Mesenchymal stem cell (in vitro differentiated cells and primary cell): Measurements from ENCODE around the gene NTRK2.

Experiments
- DNase-seq: peaks from one replicate; pipeline ENCODE4 v3.0.0-alpha.2; 2013
- H2AFZ ChIP-seq: one replicate; pipeline ENCODE4 v1.6.1; 2013; ENCODE audit warnings: low read depth, mild to moderate bottlenecking, control low read depth, inconsistent platforms, low read length, moderate library complexity
- H2AK5ac ChIP-seq: 2 replicates; pipeline ENCODE4 v1.6.1; 2013; ENCODE audit warnings: low read length, moderate library complexity, mild to moderate bottlenecking, inconsistent platforms; ENCODE audit not compliant: severe bottlenecking
- H2BK120ac ChIP-seq: one replicate; pipeline ENCODE4 v1.6.1; 2013; ENCODE audit warnings: low read depth, mild to moderate bottlenecking, inconsistent platforms, low read length, moderate library complexity
- H2BK12ac ChIP-seq, 2 experiments: one replicate each; pipeline ENCODE4 v1.6.1; 2013; ENCODE audit warnings: inconsistent platforms in 2 of 2, low read length in 2 of 2, mild to moderate bottlenecking in 2 of 2, moderate library complexity in 2 of 2, control low read depth in 1 of 2
- H2BK15ac ChIP-seq: one replicate; pipeline ENCODE4 v1.6.1; 2013; ENCODE audit warnings: mild to moderate bottlenecking, low read depth, inconsistent platforms; ENCODE audit not compliant: poor library complexity, severe bottlenecking
- H2BK5ac ChIP-seq: 2 replicates; pipeline ENCODE4 v1.6.1; 2013; ENCODE audit warnings: low read depth, mild to moderate bottlenecking, low read length, control low read depth, inconsistent platforms; ENCODE audit not compliant: poor library complexity, severe bottlenecking
- H3K14ac ChIP-seq, 2 experiments: one replicate each; pipeline ENCODE4 v1.6.1; 2013; ENCODE audit warnings: inconsistent platforms in 2 of 2, low read length in 2 of 2, control low read depth in 1 of 2, mild to moderate bottlenecking in 1 of 2, moderate library complexity in 1 of 2
- H3K18ac ChIP-seq, 2 experiments: one replicate each; pipeline ENCODE4 v1.6.1; 2013; ENCODE audit warnings: inconsistent platforms in 2 of 2, low read length in 2 of 2, control low read depth in 1 of 2, low read depth in 1 of 2, mild to moderate bottlenecking in 1 of 2
- H3K23ac ChIP-seq, 2 experiments: one replicate each; pipeline ENCODE4 v1.6.1; 2013; ENCODE audit warnings: inconsistent platforms in 2 of 2, low read length in 2 of 2, mild to moderate bottlenecking in 2 of 2, moderate library complexity in 2 of 2, control low read depth in 1 of 2
- H3K27ac ChIP-seq: 2 replicates; pipeline ENCODE4 v1.5.1; 2013; ENCODE audit warnings: mild to moderate bottlenecking, moderate library complexity, low read length, control low read depth, inconsistent platforms; ENCODE audit not compliant: poor library complexity, severe bottlenecking
- H3K27me3 ChIP-seq, 2 experiments: 2 replicates each; pipeline versions ENCODE4 v1.6.1 to v1.7.0; 2013; ENCODE audit warnings: low read length in 2 of 2, mild to moderate bottlenecking in 2 of 2, moderate library complexity in 2 of 2, control low read depth in 1 of 2, inconsistent platforms in 1 of 2; ENCODE audit not compliant: control insufficient read depth in 1 of 2, insufficient read depth in 1 of 2
- H3K36me3 ChIP-seq, 2 experiments: 2 replicates each; pipeline versions ENCODE4 v1.6.1 to v1.7.0; 2013; ENCODE audit warnings: low read length in 2 of 2, control low read depth in 1 of 2, inconsistent platforms in 1 of 2, low read depth in 1 of 2, mild to moderate bottlenecking in 1 of 2; ENCODE audit not compliant: insufficient read depth in 2 of 2, control insufficient read depth in 1 of 2
- H3K4ac ChIP-seq, 2 experiments: one replicate each; pipeline ENCODE4 v1.6.1; 2013; ENCODE audit warnings: inconsistent platforms in 2 of 2, low read length in 2 of 2, mild to moderate bottlenecking in 2 of 2, moderate library complexity in 2 of 2, control low read depth in 1 of 2, low read depth in 1 of 2
- H3K4me1 ChIP-seq: 2 replicates; pipeline ENCODE4 v1.6.1; 2013; ENCODE audit warnings: low read depth, low read length, control low read depth; ENCODE audit not compliant: control insufficient read depth, insufficient read depth
- H3K4me2 ChIP-seq: 2 replicates; pipeline ENCODE4 v1.6.1; 2013; ENCODE audit warnings: low read length, mild to moderate bottlenecking, inconsistent platforms; ENCODE audit not compliant: poor library complexity, severe bottlenecking
- H3K4me3 ChIP-seq, 2 experiments: 2 replicates each; pipeline versions ENCODE4 v1.5.1 to v1.7.0; 2013; ENCODE audit warnings: low read length in 2 of 2, mild to moderate bottlenecking in 2 of 2, control low read depth in 1 of 2, low read depth in 1 of 2; ENCODE audit not compliant: insufficient read depth in 1 of 2
- H3K79me1 ChIP-seq: replicated peaks from 2 replicates; pipeline ENCODE4 v1.6.1; 2013; ENCODE audit warnings: mild to moderate bottlenecking, control low read depth, low read length, inconsistent platforms; ENCODE audit not compliant: poor library complexity, severe bottlenecking
- H3K9ac ChIP-seq: 2 replicates; pipeline ENCODE4 v1.7.0; 2013; ENCODE audit warnings: mild to moderate bottlenecking, low read length, moderate library complexity
- H3K9me3 ChIP-seq: 2 replicates; pipeline ENCODE4 v1.7.0; 2013; ENCODE audit warnings: mild to moderate bottlenecking, low read length; ENCODE audit not compliant: control insufficient read depth
- H4K8ac ChIP-seq: one replicate; pipeline ENCODE4 v1.6.1; 2013; ENCODE audit warnings: inconsistent platforms, mild to moderate bottlenecking, low read length, moderate library complexity
- H4K91ac ChIP-seq: one replicate; pipeline ENCODE4 v1.6.1; 2013; ENCODE audit warnings: mild to moderate bottlenecking, low read length, inconsistent platforms
- WGBS: methylation state at CpG from one replicate; pipeline ENCODE4 v1.1.7; 2013; ENCODE audit warnings: mixed read lengths; 5-methylcytosine and 5-hydroxymethylcytosine counted together

NTRK2 gene

DNA sequence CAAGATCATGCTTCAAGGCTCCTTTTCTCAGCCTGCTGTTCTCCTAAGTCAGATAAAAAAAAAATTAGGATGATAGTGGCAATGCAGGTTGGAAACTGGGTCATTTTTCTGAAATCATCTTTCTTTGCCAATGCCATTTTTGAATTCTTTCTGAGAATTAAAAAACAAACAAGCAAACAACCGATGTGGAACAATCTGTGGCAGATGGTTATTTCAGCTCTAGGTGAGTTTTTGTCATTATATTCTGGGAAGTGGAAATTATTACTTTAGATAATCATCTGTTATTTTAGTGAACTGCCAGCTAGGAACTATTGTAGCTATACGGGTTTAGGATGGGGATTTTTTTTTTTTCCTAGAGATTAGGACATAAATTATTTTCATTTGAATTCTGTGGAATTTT lies 129.7 kb downstream of the NTRK2 start:
- Histone ChIP-seq H4K8ac (no peak overlapping the region), H2AFZ (no peak overlapping the region), H2BK5ac (no peak overlapping the region), H3K27me3 (peaks cover 0 to 5% of the 10 kb centered on the region in 2 experiments), H3K36me3 (no peaks in the 10 kb centered on the region), H3K18ac (no peak overlapping the region), H2BK120ac (no peak overlapping the region), H3K14ac (no peak overlapping the region), H3K4me3 (no peak overlapping the region), H3K79me1 (no peaks in the 10 kb centered on the region), H2BK15ac (no peak overlapping the region), H2AK5ac (no peak overlapping the region), H3K9ac (no peak overlapping the region), H3K4ac (no peak overlapping the region), H2BK12ac (no peak overlapping the region), H3K9me3 (no peaks in the 10 kb centered on the region), H4K91ac (no peak overlapping the region), H3K23ac (no peak overlapping the region), H3K4me2 (no peak overlapping the region), H3K27ac (no peak overlapping the region), H3K4me1 (no peaks in the 10 kb centered on the region)
- WGBS = 92% methylated on average over 2 of the region's 2 CpGs
- no peak for DNase-seq

DNA sequence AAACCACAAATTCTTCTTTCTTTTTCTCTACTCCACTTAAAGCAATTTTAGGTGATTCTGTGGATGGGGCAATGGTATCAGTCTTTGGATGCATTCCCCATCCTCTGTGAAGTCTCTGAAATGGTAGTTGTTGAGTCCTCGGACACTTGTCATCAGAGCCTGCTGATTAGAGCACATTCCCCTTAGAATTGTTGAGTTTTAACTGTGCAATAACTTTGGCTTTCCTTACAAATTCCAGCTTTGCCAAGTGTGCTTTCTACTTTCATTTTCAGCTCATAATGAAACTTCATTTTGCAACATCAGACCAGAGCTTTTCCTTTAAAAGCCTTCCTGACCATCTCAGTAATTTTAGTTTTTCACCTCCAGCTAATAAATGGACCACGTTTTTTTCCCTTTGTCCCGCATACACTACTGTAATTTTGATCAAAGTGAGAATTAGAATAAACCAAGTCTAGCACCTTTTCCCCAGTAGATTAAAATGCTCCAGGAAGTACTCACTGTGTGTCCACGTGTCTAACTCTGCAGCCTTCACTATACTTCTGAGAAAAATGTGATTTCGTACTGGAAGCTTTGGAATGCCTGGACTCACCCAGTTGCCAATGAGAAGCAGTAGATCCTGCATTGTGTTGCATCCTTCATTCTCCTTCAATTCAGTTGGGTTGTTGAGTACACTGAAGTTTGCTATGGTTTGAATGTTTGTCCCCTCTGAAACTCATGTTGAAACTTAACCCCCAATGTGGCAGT lies 135.6 kb downstream of the NTRK2 start:
- H3K9ac ChIP-seq = peak overlapping the region; percentile 69
- no peak overlapping the region for H3K4ac ChIP-seq
- H3K23ac ChIP-seq = no peak overlapping the region
- H3K18ac ChIP-seq = no peak overlapping the region
- H2BK120ac ChIP-seq = no peak overlapping the region
- no peaks in the 10 kb centered on the region for H3K79me1 ChIP-seq
- H3K4me2 ChIP-seq = no peak overlapping the region
- no peak overlapping the region for H4K91ac ChIP-seq
- H3K36me3 ChIP-seq = no peaks in the 10 kb centered on the region
- no peak overlapping the region for H3K14ac ChIP-seq
- no peak for DNase-seq
- peak overlapping the region in 1 of 2 experiments; percentile 48 for H3K4me3 ChIP-seq
- H3K27ac ChIP-seq = no peak overlapping the region
- no peak overlapping the region for H2AK5ac ChIP-seq
- H2BK15ac ChIP-seq = no peak overlapping the region
- no peaks in the 10 kb centered on the region for H3K27me3 ChIP-seq
- H2AFZ ChIP-seq = no peak overlapping the region
- no peak overlapping the region for H2BK5ac ChIP-seq
- no peaks in the 10 kb centered on the region for H3K9me3 ChIP-seq
- 83% methylated on average over 5 of the region's 5 CpGs for WGBS
- no peaks in the 10 kb centered on the region for H3K4me1 ChIP-seq
- no peak overlapping the region for H4K8ac ChIP-seq
- no peak overlapping the region for H2BK12ac ChIP-seq

DNA sequence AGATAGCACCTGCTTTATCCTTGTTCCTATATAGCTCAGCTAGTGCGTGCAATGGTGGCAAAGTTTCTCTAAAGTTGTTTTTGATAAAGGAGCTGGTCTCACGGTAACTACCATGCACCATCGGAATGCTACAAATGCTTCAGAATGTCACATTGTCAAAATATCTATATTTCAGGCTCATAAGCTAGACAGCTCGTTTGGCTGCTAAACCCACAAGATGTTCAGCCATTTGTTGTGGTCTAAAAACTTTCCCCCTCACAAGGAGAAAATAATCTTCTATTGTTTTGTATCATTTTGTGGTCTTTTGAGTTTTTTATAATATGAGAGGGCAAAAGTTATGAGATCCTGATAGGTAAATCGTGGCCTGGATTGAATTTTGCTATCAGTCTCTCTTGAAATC lies 137.9 kb downstream of the NTRK2 start:
- Histone ChIP-seq H2BK5ac (no peak overlapping the region), H2AK5ac (no peak overlapping the region), H2BK15ac (no peak overlapping the region), H3K27ac (no peak overlapping the region), H3K4ac (no peak overlapping the region), H3K27me3 (no peaks in the 10 kb centered on the region), H3K4me1 (no peaks in the 10 kb centered on the region), H4K8ac (no peak overlapping the region), H3K36me3 (no peaks in the 10 kb centered on the region), H3K79me1 (no peaks in the 10 kb centered on the region), H2AFZ (no peak overlapping the region), H3K18ac (no peak overlapping the region), H3K4me2 (no peak overlapping the region), H3K9ac (no peak overlapping the region), H3K9me3 (no peaks in the 10 kb centered on the region), H2BK120ac (no peak overlapping the region), H3K14ac (no peak overlapping the region), H3K4me3 (no peak overlapping the region), H2BK12ac (no peak overlapping the region), H4K91ac (no peak overlapping the region), H3K23ac (no peak overlapping the region)
- DNase-seq = no peak
- 94% methylated on average over 3 of the region's 5 CpGs for WGBS

DNA sequence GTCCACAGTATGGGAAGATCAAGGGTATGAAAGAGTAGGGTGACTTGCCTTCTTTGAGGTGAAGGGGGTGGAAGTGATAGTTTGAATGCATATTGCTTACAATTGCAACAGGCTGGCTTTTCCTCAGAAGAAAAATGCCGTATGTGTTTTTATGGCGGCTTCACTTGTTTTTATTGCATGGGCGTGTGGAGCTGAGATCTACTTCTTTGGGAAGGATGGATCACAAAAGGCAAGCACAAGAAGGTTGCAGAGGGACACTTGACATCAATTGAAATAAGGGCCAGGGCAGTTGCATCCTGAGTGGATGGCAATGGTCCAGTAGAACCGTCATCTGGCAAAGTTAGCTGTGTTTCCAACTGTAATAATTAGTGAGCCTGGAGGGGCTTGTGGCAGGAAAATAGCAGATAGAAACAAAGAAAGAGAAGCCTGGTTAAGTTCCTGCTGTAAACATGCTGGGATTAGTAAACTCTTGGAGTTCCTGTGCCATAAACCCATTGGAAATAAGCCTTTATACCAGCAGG lies 138.4 kb downstream of the NTRK2 start:
- Histone ChIP-seq H3K4me3 (no peak overlapping the region), H3K9me3 (no peaks in the 10 kb centered on the region), H4K91ac (no peak overlapping the region), H2BK15ac (no peak overlapping the region), H2AFZ (no peak overlapping the region), H2AK5ac (no peak overlapping the region), H2BK120ac (no peak overlapping the region), H3K27me3 (no peaks in the 10 kb centered on the region), H3K14ac (no peak overlapping the region), H3K4ac (no peak overlapping the region), H3K79me1 (no peaks in the 10 kb centered on the region), H3K4me1 (no peaks in the 10 kb centered on the region), H3K23ac (no peak overlapping the region), H3K27ac (no peak overlapping the region), H2BK5ac (no peak overlapping the region), H3K18ac (no peak overlapping the region), H2BK12ac (no peak overlapping the region), H4K8ac (no peak overlapping the region), H3K36me3 (no peaks in the 10 kb centered on the region), H3K9ac (no peak overlapping the region), H3K4me2 (no peak overlapping the region)
- no peak for DNase-seq
- WGBS = 92% methylated on average over 4 of the region's 4 CpGs
